CD14-positive monocyte (primary cell): ENCODE data around the gene RBM38. TPM values are rescaled to one million over a fixed set of nuclear protein-coding genes. Genes with fewer than 3 reads are reported as not detected.

Experiments used
- DNase-seq, 3 donors: peaks; one replicate each; pipeline ENCODE4 v3.0.0-alpha.2; 2011 to 2022
- H2AFZ ChIP-seq: 2 replicates; pipeline ENCODE4 v1.6.0; 2012; ENCODE audit warnings: mild to moderate bottlenecking, low read depth, low read length, inconsistent platforms; ENCODE audit not compliant: insufficient read depth, poor library complexity, severe bottlenecking
- H3K27ac ChIP-seq, 2 donors: 1 replicate in 1 of 2; 2 replicates in 1 of 2; pipeline ENCODE4 v1.5.1; 2012 to 2013; ENCODE audit warnings: low read length in 2 of 2, control low read depth in 1 of 2, inconsistent platforms in 1 of 2, low read depth in 1 of 2, mild to moderate bottlenecking in 1 of 2
- H3K27me3 ChIP-seq, 2 donors: one replicate each; pipeline versions ENCODE4 v1.6.0 to v1.6.1; 2011 to 2013; ENCODE audit warnings: low read length in 2 of 2; ENCODE audit not compliant: control insufficient read depth in 2 of 2, insufficient read depth in 2 of 2
- H3K36me3 ChIP-seq, 2 donors: replicated peaks in 1 of 2; 1 replicate in 1 of 2; 2 replicates in 1 of 2; pipeline versions ENCODE4 v1.5.1 to v1.6.1; 2012 to 2013; ENCODE audit warnings: low read length in 2 of 2, control low read depth in 1 of 2, inconsistent platforms in 1 of 2, mild to moderate bottlenecking in 1 of 2; ENCODE audit not compliant: insufficient read depth in 2 of 2, control insufficient read depth in 1 of 2
- H3K4me1 ChIP-seq, 2 donors: 1 replicate in 1 of 2; 2 replicates in 1 of 2; pipeline versions ENCODE4 v1.5.1 to v1.6.1; 2012 to 2013; ENCODE audit warnings: low read length in 2 of 2, control low read depth in 1 of 2, inconsistent platforms in 1 of 2, mild to moderate bottlenecking in 1 of 2, moderate library complexity in 1 of 2; ENCODE audit not compliant: insufficient read depth in 2 of 2, control insufficient read depth in 1 of 2
- H3K4me2 ChIP-seq: replicated peaks from 2 replicates; pipeline ENCODE3; 2012; ENCODE audit warnings: low read length, moderate library complexity, mild to moderate bottlenecking; ENCODE audit not compliant: poor library complexity, severe bottlenecking; ENCODE audit errors: extremely low read depth
- H3K4me3 ChIP-seq, 3 experiments: fragments of 200-600 bp in 1 of 3; sonication (generic) in 1 of 3; replicated peaks in 1 of 3; 1 replicate in 2 of 3; 2 replicates in 1 of 3; pipeline ENCODE4 v1.5.1; 2011 to 2013; ENCODE audit warnings: low read length in 3 of 3, mild to moderate bottlenecking in 3 of 3, control low read depth in 2 of 3, low read depth in 2 of 3, inconsistent platforms in 1 of 3, moderate library complexity in 1 of 3
- H3K79me2 ChIP-seq: 2 replicates; pipeline ENCODE4 v1.6.0; 2012; ENCODE audit warnings: mild to moderate bottlenecking, control low read depth, inconsistent platforms, low read length, moderate library complexity; ENCODE audit not compliant: insufficient read depth
- H3K9ac ChIP-seq: 2 replicates; pipeline ENCODE4 v1.6.0; 2017; ENCODE audit warnings: low read length, mild to moderate bottlenecking; ENCODE audit not compliant: insufficient read depth, poor library complexity, severe bottlenecking
- H3K9me3 ChIP-seq, 2 donors: replicated peaks in 1 of 2; 1 replicate in 1 of 2; 2 replicates in 1 of 2; pipeline versions ENCODE4 v1.5.1 to v1.6.1; 2012 to 2013; ENCODE audit warnings: low read length in 2 of 2, control low read depth in 1 of 2; ENCODE audit not compliant: control insufficient read depth in 1 of 2, insufficient read depth in 1 of 2
- H4K20me1 ChIP-seq: 2 replicates; pipeline ENCODE4 v1.6.0; 2012; ENCODE audit warnings: mild to moderate bottlenecking, low read length, control low read depth, moderate library complexity; ENCODE audit not compliant: insufficient read depth
- H3K27ac Mint-ChIP-seq, 7 donors: one replicate each; pipeline ENCODE4 v1.8.0; 2020; ENCODE audit warnings: mild to moderate bottlenecking in 7 of 7, mixed read lengths in 7 of 7, moderate library complexity in 6 of 7, inconsistent platforms in 2 of 7
- H3K27me3 Mint-ChIP-seq, 3 donors: one replicate each; pipeline ENCODE4 v1.8.0; 2021 to 2022; ENCODE audit warnings: low read depth in 3 of 3, mild to moderate bottlenecking in 3 of 3, mixed read lengths in 3 of 3, moderate library complexity in 3 of 3, inconsistent platforms in 1 of 3
- H3K36me3 Mint-ChIP-seq, 2 donors: one replicate each; pipeline ENCODE4 v1.8.0; 2020; ENCODE audit warnings: mixed read lengths in 2 of 2, inconsistent platforms in 1 of 2, mild to moderate bottlenecking in 1 of 2
- H3K4me1 Mint-ChIP-seq: one replicate; pipeline ENCODE4 v1.8.0; 2020; ENCODE audit warnings: mild to moderate bottlenecking, mixed read lengths
- H3K4me3 Mint-ChIP-seq, 2 donors: one replicate each; pipeline ENCODE4 v1.8.0; 2020; ENCODE audit warnings: mild to moderate bottlenecking in 2 of 2, mixed read lengths in 2 of 2, moderate library complexity in 1 of 2
- H3K9me3 Mint-ChIP-seq, 7 donors: one replicate each; pipeline ENCODE4 v1.8.0; 2020 to 2022; ENCODE audit warnings: mixed read lengths in 7 of 7, mild to moderate bottlenecking in 6 of 7, moderate library complexity in 6 of 7, inconsistent platforms in 2 of 7
- WGBS: methylation state at CpG from one replicate; pipeline ENCODE4 v1.1.5; 2013; ENCODE audit warnings: missing lambda C conversion rate; ENCODE audit not compliant: insufficient coverage; 5-methylcytosine and 5-hydroxymethylcytosine counted together
- intact Hi-C, 2 donors: fragments of 100-400 bp; cut with micrococcal nuclease; formaldehyde crosslinking; loops; one replicate each; pipeline versions ENCODE4 v1.15.0 to v1.15.1; 2023
- polyA plus RNA-seq, 3 donors: library from polyadenylated mRNA; depleted of rRNA in 1 of 3; unstranded in 2 of 3; stranded (reverse) in 1 of 3; fragments of 300-500 nt in 2 of 3; fragments of >200 nt in 1 of 3; fragmentation: Illumina TruSeq in 2 of 3; gene quantifications; 1 replicate in 2 of 3; 2 replicates in 1 of 3; pipeline ENCODE4 v1.2.3, GENCODE V29; 2012 to 2021
- TF ChIP-seq, protein P1 (sequence below): fragments of 200-600 bp; IDR thresholded peaks from one replicate; pipeline ENCODE4 v1.8.0; 2022; ENCODE audit warnings: antibody characterized with exemption, mild to moderate bottlenecking

RBM38 gene
- polyA plus RNA-seq, 3 donors = 7.5 to 48.3 (median 17.8) TPM

GRCh38 chr20:57420571-57421252 is 29.5 kb downstream of the RBM38 start:
- no peaks in the 10 kb centered on the region for H4K20me1 ChIP-seq
- H3K4me2 ChIP-seq = no peak overlapping the region
- H3K79me2 ChIP-seq = no peaks in the 10 kb centered on the region
- H3K27ac ChIP-seq = no peak overlapping the region
- H3K9me3 ChIP-seq = no peaks in the 10 kb centered on the region
- Mint-ChIP-seq H3K4me3 (no peak overlapping the region), H3K36me3 (no peaks in the 10 kb centered on the region), H3K9me3 (peaks cover 0 to 7% (median 0%) of the 10 kb centered on the region in 7 donors), H3K27me3 (peaks cover 1 to 10% (median 6%) of the 10 kb centered on the region in 3 donors), H3K4me1 (peaks cover 40% of the 10 kb centered on the region), H3K27ac (peak overlapping the region in 1 of 7 donors; percentile 31)
- 88% methylated on average over 15 of the region's 20 CpGs for WGBS
- TF ChIP-seq, protein P1, sequence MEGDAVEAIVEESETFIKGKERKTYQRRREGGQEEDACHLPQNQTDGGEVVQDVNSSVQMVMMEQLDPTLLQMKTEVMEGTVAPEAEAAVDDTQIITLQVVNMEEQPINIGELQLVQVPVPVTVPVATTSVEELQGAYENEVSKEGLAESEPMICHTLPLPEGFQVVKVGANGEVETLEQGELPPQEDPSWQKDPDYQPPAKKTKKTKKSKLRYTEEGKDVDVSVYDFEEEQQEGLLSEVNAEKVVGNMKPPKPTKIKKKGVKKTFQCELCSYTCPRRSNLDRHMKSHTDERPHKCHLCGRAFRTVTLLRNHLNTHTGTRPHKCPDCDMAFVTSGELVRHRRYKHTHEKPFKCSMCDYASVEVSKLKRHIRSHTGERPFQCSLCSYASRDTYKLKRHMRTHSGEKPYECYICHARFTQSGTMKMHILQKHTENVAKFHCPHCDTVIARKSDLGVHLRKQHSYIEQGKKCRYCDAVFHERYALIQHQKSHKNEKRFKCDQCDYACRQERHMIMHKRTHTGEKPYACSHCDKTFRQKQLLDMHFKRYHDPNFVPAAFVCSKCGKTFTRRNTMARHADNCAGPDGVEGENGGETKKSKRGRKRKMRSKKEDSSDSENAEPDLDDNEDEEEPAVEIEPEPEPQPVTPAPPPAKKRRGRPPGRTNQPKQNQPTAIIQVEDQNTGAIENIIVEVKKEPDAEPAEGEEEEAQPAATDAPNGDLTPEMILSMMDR = no peak
- DNase-seq = no peak
- H3K27me3 ChIP-seq = no peaks in the 10 kb centered on the region
- intact Hi-C loops = no loop called here
- peaks cover 28 to 38% of the 10 kb centered on the region in 2 donors for H3K4me1 ChIP-seq
- H2AFZ ChIP-seq = no peak overlapping the region
- H3K9ac ChIP-seq = no peak overlapping the region
- H3K4me3 ChIP-seq = no peak overlapping the region
- no peaks in the 10 kb centered on the region for H3K36me3 ChIP-seq

DNA sequence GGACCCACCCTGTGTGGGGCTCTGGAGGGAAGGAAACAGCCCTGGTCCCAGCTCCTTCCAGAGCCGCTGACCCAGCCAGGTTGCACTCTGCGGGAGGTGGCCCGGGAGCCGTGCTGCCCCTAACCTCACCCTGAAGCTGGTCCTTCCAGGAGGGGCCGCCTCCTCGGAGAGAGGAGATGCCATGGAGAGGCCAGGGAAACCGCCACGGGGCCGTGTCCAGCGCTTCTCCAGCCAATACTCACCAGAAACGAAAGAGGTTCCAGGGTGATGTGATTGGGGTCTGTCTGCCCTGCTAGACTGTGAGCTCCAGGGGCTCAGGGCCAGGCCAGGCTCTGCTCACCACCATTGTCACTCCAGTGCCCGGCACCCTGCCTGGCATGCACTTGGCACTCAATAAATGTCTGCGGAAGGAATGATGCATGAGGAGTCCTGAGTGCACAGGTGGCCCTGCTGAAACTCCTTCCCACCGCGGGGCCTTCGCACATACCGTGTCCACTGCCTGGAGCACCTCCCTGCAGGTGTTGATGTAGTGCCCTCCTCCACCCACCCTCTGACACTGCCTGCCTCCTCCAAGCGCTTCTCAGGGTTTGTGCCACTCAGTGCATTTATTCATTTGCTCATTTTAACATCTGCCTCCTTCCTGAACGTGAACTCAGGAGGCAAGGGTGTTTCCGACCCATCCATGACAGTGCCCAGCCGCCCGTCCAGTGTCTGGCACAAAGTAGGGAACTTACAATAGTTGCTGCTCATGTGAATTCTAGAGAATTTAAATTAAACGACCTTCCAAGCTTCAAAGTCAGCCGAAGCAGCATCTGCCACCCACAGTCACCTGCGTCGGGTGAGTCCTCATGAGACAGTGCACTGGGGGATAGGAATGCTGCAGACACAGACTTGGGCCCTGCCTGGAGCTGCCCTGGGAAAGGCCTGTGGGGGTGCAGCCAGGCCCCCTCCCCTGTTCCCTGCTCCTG is 30.3 kb downstream of the RBM38 start:
- Histone ChIP-seq H3K4me2 (no peak overlapping the region), H3K27me3 (no peaks in the 10 kb centered on the region), H3K27ac (no peak overlapping the region), H3K4me3 (no peak overlapping the region), H3K79me2 (no peaks in the 10 kb centered on the region), H3K9ac (no peak overlapping the region), H3K4me1 (peaks cover 29 to 42% of the 10 kb centered on the region in 2 donors), H3K36me3 (no peaks in the 10 kb centered on the region), H4K20me1 (no peaks in the 10 kb centered on the region), H2AFZ (no peak overlapping the region), H3K9me3 (no peaks in the 10 kb centered on the region)
- H3K27me3 Mint-ChIP-seq = peaks cover 0 to 10% (median 6%) of the 10 kb centered on the region in 3 donors
- intact Hi-C loops = no loop called here
- no peak overlapping the region for H3K4me3 Mint-ChIP-seq
- no peak overlapping the region for H3K27ac Mint-ChIP-seq
- TF ChIP-seq, protein P1 = no peak
- H3K36me3 Mint-ChIP-seq = peaks cover 0 to 1% of the 10 kb centered on the region in 2 donors
- H3K4me1 Mint-ChIP-seq = peaks cover 40% of the 10 kb centered on the region
- H3K9me3 Mint-ChIP-seq = peaks cover 0 to 7% (median 0%) of the 10 kb centered on the region in 7 donors
- 96% methylated on average over 23 of the region's 26 CpGs for WGBS
- no peak for DNase-seq
